ENCODE data around the gene DDR1.
"Not testable (repeated sequence)": the region's sequence is repeated elsewhere in the genome, so short reads cannot be mapped to it uniquely, and the experiment has no call there.

The DDR1 gene

GRCh38 chr6:30894381-30894780 lies 10.1 kb downstream of the DDR1 start:
- DNase-seq (ENCODE audit: low read depth): no peak

GRCh38 chr6:30894935-30895334 lies 10.6 kb downstream of the DDR1 start:
- no peak for DNase-seq (ENCODE audit: low read depth)

GRCh38 chr6:30895343-30895742 lies 11.0 kb downstream of the DDR1 start:
- no peak for DNase-seq (ENCODE audit: low read depth)

GRCh38 chr6:30896541-30896940 lies 12.2 kb downstream of the DDR1 start:
- DNase-seq (ENCODE audit: low read depth): no peak

GRCh38 chr6:30897882-30898281 lies 13.6 kb downstream of the DDR1 start:
- DNase-seq (ENCODE audit: low read depth): no peak

- DNase-seq (ENCODE audit: low read depth): no peak
Measured at GRCh38 chr6:30898750-30899360, 14.5 kb downstream of the DDR1 start.

- DNase-seq (ENCODE audit: low read depth): no peak
Measured at GRCh38 chr6:30900863-30901417, 16.6 kb downstream of the DDR1 start.

GRCh38 chr6:30901436-30901835 lies 17.1 kb downstream of the DDR1 start:
- DNase-seq (ENCODE audit: low read depth): no peak

GRCh38 chr6:30902196-30902595 lies 17.9 kb downstream of the DDR1 start:
- not testable (repeated sequence) for DNase-seq (ENCODE audit: low read depth)

GRCh38 chr6:30902709-30903108 lies 18.4 kb downstream of the DDR1 start:
- no peak for DNase-seq (ENCODE audit: low read depth)

- DNase-seq (ENCODE audit: low read depth): no peak
Measured at GRCh38 chr6:30903236-30903635, 18.9 kb downstream of the DDR1 start.

GRCh38 chr6:30907290-30907757 lies 23.0 kb downstream of the DDR1 start:
- not testable (repeated sequence) for DNase-seq (ENCODE audit: low read depth)

GRCh38 chr6:30907758-30908591 lies 23.7 kb downstream of the DDR1 start, which contains the start of gene GTF2H4:
GTF2H4 (plus strand) TSS chr6:30908207.
- DNase-seq (ENCODE audit: low read depth): peak; percentile 98

GRCh38 chr6:30908700-30909099 lies 24.4 kb downstream of the DDR1 start:
- DNase-seq (ENCODE audit: low read depth): no peak

- not testable (repeated sequence) for DNase-seq (ENCODE audit: low read depth)
Measured at GRCh38 chr6:30910473-30910872, 26.2 kb downstream of the DDR1 start.

- DNase-seq (ENCODE audit: low read depth): no peak
Measured at GRCh38 chr6:30912746-30913520, 28.6 kb downstream of the DDR1 start.

GRCh38 chr6:30913721-30914075 lies 29.4 kb downstream of the DDR1 start:
- no peak for DNase-seq (ENCODE audit: low read depth)

GRCh38 chr6:30914076-30914853 lies 29.9 kb downstream of the DDR1 start, which contains the start of gene VARS2:
VARS2 (plus strand) TSS chr6:30914238; CDS start chr6:30914837, 599 bp downstream.
- peak; percentile 90 for DNase-seq (ENCODE audit: low read depth)

- no peak for DNase-seq (ENCODE audit: low read depth)
Measured at GRCh38 chr6:30914854-30915590, 30.7 kb downstream of the DDR1 start.

GRCh38 chr6:30915591-30915946 lies 31.2 kb downstream of the DDR1 start:
- DNase-seq (ENCODE audit: low read depth): peak; percentile 60

GRCh38 chr6:30917041-30917440 lies 32.7 kb downstream of the DDR1 start:
- no peak for DNase-seq (ENCODE audit: low read depth)

Data from fibroblast of gingiva (primary cell).